K562 (cell line): Measurements from ENCODE around the gene MAP4K1. TPM values are rescaled to one million over a fixed set of nuclear protein-coding genes. Genes with fewer than 3 reads are reported as not detected.
A peak's percentile ranks its signal among the peaks of the same experiment; 100 is the strongest.

ENCODE experiments used
- ARID2 ChIP-seq: fragments of 450-650 bp; IDR thresholded peaks from 2 replicates; pipeline ENCODE4 v1.6.1; 2017; ENCODE audit warnings: antibody characterized with exemption, mild to moderate bottlenecking
- CREB1 ChIP-seq, 2 experiments: sonication (generic) in 1 of 2; formaldehyde crosslinking in 1 of 2; IDR thresholded peaks; 2 replicates each; pipeline versions ENCODE4 v1.6.1 to v1.8.0; 2012 to 2022; ENCODE audit warnings: inconsistent platforms in 1 of 2, mild to moderate bottlenecking in 1 of 2, missing genetic modification reagents in 1 of 2, moderate library complexity in 1 of 2
- FOSL1 ChIP-seq: fragments of 200-800 bp; sonication (Bioruptor generic); conservative IDR thresholded peaks from 2 replicates; pipeline ENCODE4 v1.6.1; 2016; ENCODE audit warnings: missing genetic modification characterization, missing compliant biosample characterization
- NFE2L1 ChIP-seq: fragments of 450-650 bp; IDR thresholded peaks from 2 replicates; pipeline ENCODE4 v1.6.1; 2016; ENCODE audit warnings: missing genetic modification characterization, low read depth, mild to moderate bottlenecking, missing compliant biosample characterization, moderate library complexity, borderline replicate concordance
- PATZ1 ChIP-seq: fragments of 250-450 bp; sonication (Bioruptor Pico); IDR thresholded peaks from 2 replicates; pipeline ENCODE4 v1.5.0; 2020; ENCODE audit warnings: mild to moderate bottlenecking, borderline replicate concordance
- PHF8 ChIP-seq: fragments of 200-600 bp; sonication (generic); IDR thresholded peaks from 2 replicates; pipeline ENCODE4 v1.6.1; 2012; ENCODE audit warnings: mixed run types, mild to moderate bottlenecking, inconsistent platforms, low read length, moderate library complexity, borderline replicate concordance
- RBM34 ChIP-seq: fragments of 200-400 bp; formaldehyde crosslinking; IDR thresholded peaks from 2 replicates; pipeline ENCODE4 v1.6.1; 2018; ENCODE audit warnings: low read length, borderline replicate concordance; ENCODE audit not compliant: insufficient read depth
- SREBF2 ChIP-seq: sonication (generic); formaldehyde crosslinking; IDR thresholded peaks from 2 replicates; pipeline ENCODE4 v1.4.0; 2020; ENCODE audit warnings: mild to moderate bottlenecking, missing genetic modification reagents
- TEAD1 ChIP-seq, 2 experiments: fragments of 450-650 bp in 1 of 2; sonication (generic) in 1 of 2; formaldehyde crosslinking; IDR thresholded peaks; 2 replicates each; pipeline versions ENCODE4 v1.4.0 to v1.8.0; 2020 to 2022; ENCODE audit warnings: mild to moderate bottlenecking in 2 of 2, missing genetic modification reagents in 1 of 2
- ZC3H11A ChIP-seq: IDR thresholded peaks from 2 replicates; pipeline ENCODE4 v1.6.1; 2012; ENCODE audit warnings: low read depth, low read length, improper control_type of control experiment
- ZNF197 ChIP-seq: fragments of 200-800 bp; sonication (Bioruptor generic); IDR thresholded peaks from 2 replicates; pipeline ENCODE4 v1.6.1; 2016; ENCODE audit warnings: low read depth, missing genetic modification characterization, missing compliant biosample characterization
- ZNF41 ChIP-seq: fragments of 250-450 bp; sonication (Bioruptor Pico); conservative IDR thresholded peaks from 2 replicates; pipeline ENCODE4 v1.4.0; 2020; ENCODE audit warnings: mild to moderate bottlenecking
- ZNF583 ChIP-seq: fragments of 250-450 bp; sonication (Bioruptor Pico); IDR thresholded peaks from 2 replicates; pipeline ENCODE4 v1.4.0; 2020
- polyA plus RNA-seq, 8 experiments: library from polyadenylated mRNA; depleted of rRNA in 4 of 8; stranded (reverse) in 5 of 8; unstranded in 3 of 8; fragments of >200 nt; fragmentation: Nextera tagmentation in 2 of 8; fragmentation: Illumina TruSeq in 1 of 8; extraction: Ambion mirVana in 2 of 8; extraction: Trizol in 1 of 8; gene quantifications; 2 replicates each; pipeline versions ENCODE4 v1.2.1 to v1.2.3, GENCODE V29; 2011 to 2014; ENCODE audit warnings: inconsistent platforms in 1 of 8, missing spikeins in 1 of 8
- total RNA-seq, 7 experiments: library from RNA; depleted of rRNA in 6 of 7; stranded (reverse); fragments of >200 nt in 6 of 7; fragmentation: Illumina TruSeq in 2 of 7; extraction: Trizol in 2 of 7; gene quantifications; 2 replicates each; pipeline versions ENCODE4 v1.2.1 to v1.2.3, GENCODE V29; 2011 to 2021; ENCODE audit warnings: low replicate concordance in 1 of 7
- TF ChIP-seq, protein P1 (sequence below): fragments of 450-650 bp; formaldehyde crosslinking; IDR thresholded peaks from 2 replicates; pipeline ENCODE4 v1.4.0; 2020; ENCODE audit warnings: mild to moderate bottlenecking, mixed read lengths
- TF ChIP-seq, protein P2 (sequence below), 3 experiments: IDR thresholded peaks in 2 of 3; conservative IDR thresholded peaks in 1 of 3; 2 replicates each; pipeline ENCODE4 v1.5.1; 2011 to 2012; ENCODE audit warnings: low read length in 3 of 3, mild to moderate bottlenecking in 3 of 3, control low read depth in 2 of 3, improper control_type of control experiment in 1 of 3, inconsistent platforms in 1 of 3, low read depth in 1 of 3, mixed read lengths in 1 of 3, moderate library complexity in 1 of 3; ENCODE audit not compliant: insufficient read depth in 2 of 3
- TF ChIP-seq, protein P3 (sequence below): fragments of 450-650 bp; IDR thresholded peaks from 2 replicates; pipeline ENCODE4 v1.6.1; 2017; ENCODE audit warnings: mild to moderate bottlenecking, moderate library complexity
- TF ChIP-seq, protein P4 (sequence below): fragments of 200-800 bp; sonication (Bioruptor generic); IDR thresholded peaks from 2 replicates; pipeline ENCODE4 v1.6.1; 2017; ENCODE audit warnings: missing genetic modification characterization, missing compliant biosample characterization

The MAP4K1 gene
- total and polyA plus RNA-seq, 9 of the 15 experiments (the other 6 are each of a cell fraction or from before 2014, with no cell fraction given): 0.14 to 3.2 (median 0.73) TPM; not detected in 1

- TF ChIP-seq ZNF41 (CRISPR knock-in tag) (no peak), RBM34 (no peak), ZC3H11A (no peak), NFE2L1 (tag) (no peak), SREBF2 (CRISPR knock-in tag) (no peak), CREB1 (IDR thresholded peaks at IDR 0.05) (no peak), CREB1 (CRISPR knock-in tag; IDR thresholded peaks at IDR 0.05) (0 out of 2 replicates have a peak, but pooled peaks have one; percentile 44), PATZ1 (CRISPR knock-in tag) (no peak), TEAD1 (CRISPR knock-in tag; IDR thresholded peaks at IDR 0.05) (peak in 1 of 2 experiments; percentile 64; a peak in 1 of 4 replicates), ZNF583 (CRISPR knock-in tag) (no peak), PHF8 (peak; percentile 44; the same call in 1 of the 2 replicates), ZNF197 (CRISPR knock-in tag) (no peak), FOSL1 (tag) (no peak), ARID2 (no peak)
- TF ChIP-seq, protein P1, sequence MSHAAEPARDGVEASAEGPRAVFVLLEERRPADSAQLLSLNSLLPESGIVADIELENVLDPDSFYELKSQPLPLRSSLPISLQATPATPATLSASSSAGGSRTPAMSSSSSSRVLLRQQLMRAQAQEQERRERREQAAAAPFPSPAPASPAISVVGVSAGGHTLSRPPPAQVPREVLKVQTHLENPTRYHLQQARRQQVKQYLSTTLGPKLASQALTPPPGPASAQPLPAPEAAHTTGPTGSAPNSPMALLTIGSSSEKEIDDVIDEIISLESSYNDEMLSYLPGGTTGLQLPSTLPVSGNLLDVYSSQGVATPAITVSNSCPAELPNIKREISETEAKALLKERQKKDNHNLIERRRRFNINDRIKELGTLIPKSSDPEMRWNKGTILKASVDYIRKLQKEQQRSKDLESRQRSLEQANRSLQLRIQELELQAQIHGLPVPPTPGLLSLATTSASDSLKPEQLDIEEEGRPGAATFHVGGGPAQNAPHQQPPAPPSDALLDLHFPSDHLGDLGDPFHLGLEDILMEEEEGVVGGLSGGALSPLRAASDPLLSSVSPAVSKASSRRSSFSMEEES: no peak
- TF ChIP-seq, protein P2, sequence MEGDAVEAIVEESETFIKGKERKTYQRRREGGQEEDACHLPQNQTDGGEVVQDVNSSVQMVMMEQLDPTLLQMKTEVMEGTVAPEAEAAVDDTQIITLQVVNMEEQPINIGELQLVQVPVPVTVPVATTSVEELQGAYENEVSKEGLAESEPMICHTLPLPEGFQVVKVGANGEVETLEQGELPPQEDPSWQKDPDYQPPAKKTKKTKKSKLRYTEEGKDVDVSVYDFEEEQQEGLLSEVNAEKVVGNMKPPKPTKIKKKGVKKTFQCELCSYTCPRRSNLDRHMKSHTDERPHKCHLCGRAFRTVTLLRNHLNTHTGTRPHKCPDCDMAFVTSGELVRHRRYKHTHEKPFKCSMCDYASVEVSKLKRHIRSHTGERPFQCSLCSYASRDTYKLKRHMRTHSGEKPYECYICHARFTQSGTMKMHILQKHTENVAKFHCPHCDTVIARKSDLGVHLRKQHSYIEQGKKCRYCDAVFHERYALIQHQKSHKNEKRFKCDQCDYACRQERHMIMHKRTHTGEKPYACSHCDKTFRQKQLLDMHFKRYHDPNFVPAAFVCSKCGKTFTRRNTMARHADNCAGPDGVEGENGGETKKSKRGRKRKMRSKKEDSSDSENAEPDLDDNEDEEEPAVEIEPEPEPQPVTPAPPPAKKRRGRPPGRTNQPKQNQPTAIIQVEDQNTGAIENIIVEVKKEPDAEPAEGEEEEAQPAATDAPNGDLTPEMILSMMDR (IDR thresholded peaks at IDR 0.05 in 2 of 3, conservative IDR thresholded peaks at IDR 0.05 in 1 of 3; ENCODE audit: insufficient read depth in 2 of 3, low read depth in 1 of 3, low read length in 3 of 3): peak in 1 of 3 experiments; percentile 6; a peak in 1 of 6 replicates
- TF ChIP-seq, protein P3, sequence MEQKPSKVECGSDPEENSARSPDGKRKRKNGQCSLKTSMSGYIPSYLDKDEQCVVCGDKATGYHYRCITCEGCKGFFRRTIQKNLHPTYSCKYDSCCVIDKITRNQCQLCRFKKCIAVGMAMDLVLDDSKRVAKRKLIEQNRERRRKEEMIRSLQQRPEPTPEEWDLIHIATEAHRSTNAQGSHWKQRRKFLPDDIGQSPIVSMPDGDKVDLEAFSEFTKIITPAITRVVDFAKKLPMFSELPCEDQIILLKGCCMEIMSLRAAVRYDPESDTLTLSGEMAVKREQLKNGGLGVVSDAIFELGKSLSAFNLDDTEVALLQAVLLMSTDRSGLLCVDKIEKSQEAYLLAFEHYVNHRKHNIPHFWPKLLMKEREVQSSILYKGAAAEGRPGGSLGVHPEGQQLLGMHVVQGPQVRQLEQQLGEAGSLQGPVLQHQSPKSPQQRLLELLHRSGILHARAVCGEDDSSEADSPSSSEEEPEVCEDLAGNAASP: no peak
- TF ChIP-seq, protein P4, sequence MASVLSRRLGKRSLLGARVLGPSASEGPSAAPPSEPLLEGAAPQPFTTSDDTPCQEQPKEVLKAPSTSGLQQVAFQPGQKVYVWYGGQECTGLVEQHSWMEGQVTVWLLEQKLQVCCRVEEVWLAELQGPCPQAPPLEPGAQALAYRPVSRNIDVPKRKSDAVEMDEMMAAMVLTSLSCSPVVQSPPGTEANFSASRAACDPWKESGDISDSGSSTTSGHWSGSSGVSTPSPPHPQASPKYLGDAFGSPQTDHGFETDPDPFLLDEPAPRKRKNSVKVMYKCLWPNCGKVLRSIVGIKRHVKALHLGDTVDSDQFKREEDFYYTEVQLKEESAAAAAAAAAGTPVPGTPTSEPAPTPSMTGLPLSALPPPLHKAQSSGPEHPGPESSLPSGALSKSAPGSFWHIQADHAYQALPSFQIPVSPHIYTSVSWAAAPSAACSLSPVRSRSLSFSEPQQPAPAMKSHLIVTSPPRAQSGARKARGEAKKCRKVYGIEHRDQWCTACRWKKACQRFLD (CRISPR knock-in tag): no peak
Measured at GRCh38 chr19:38596057-38596981, 21.4 kb downstream of the MAP4K1 start (continued).
